ENCODE data around the gene GRID2.

GRID2 gene

DNA sequence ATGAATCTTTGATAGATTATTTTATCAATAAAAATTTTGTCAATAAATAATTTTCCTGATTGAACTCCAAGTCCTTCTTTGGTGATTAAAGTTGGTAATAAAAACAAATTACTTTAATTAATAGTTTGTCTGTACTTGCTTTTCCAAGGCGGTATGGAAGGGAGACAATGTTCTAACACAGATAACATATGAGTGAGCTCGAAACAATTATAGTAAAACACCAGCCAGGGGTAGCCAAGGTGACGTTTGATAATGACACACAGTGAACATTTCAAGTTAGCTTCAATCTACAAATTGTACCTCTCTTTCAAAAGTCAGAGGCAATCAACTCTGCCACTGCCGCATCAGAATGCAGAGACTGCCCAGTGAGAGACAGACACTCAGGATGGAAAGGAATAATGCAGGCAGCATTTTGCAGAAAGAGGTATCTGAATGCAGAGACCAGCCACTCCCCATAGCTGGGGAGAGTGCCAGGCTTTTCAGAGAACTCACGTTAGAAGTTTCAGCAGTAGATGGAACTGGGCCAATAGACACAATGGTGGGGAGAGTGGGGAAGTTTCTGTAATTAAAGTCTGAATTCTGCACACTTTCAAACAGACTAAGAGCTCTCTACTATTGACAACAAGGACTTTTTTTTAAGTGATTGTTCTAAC lies 1506.7 kb downstream of the GRID2 start:
- no peak for DNase-seq (ENCODE audit: insufficient read length, low spot score)
- TF ChIP-seq POLR2A (IDR thresholded peaks at IDR 0.05; ENCODE audit: low read depth, low read length) = no peak
- FAIRE-seq = no peak

DNA sequence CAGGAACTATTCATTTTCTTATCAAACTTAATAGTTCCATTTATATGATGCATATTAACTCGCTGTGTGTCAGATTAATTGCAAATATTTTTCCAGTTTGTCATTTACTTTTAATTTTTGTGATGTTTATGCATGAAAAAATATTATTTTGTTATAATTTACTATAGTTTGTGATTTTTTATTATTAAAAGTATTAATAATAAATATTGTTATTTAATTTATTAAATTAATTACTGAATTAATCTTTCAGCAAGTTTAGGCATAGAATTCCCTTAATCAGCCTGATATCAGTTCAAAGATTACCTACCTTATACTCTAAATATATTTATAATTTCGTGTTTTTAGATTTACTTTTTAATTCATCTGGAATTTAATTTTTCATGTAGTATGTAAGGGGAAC lies 1509.3 kb downstream of the GRID2 start:
- no peak for FAIRE-seq
- TF ChIP-seq POLR2A (IDR thresholded peaks at IDR 0.05; ENCODE audit: low read depth, low read length) = no peak

GRCh38 chr4:93814141-93814540 lies 1510.4 kb downstream of the GRID2 start:
- DNase-seq (ENCODE audit: insufficient read length, low spot score) (no peak), FAIRE-seq (no peak)
- no peak for TF ChIP-seq POLR2A (IDR thresholded peaks at IDR 0.05; ENCODE audit: low read depth, low read length)

More for the DNA sequence above, 1509.3 kb downstream of the GRID2 start:
- no peak for DNase-seq (ENCODE audit: insufficient read length, low spot score)

DNA sequence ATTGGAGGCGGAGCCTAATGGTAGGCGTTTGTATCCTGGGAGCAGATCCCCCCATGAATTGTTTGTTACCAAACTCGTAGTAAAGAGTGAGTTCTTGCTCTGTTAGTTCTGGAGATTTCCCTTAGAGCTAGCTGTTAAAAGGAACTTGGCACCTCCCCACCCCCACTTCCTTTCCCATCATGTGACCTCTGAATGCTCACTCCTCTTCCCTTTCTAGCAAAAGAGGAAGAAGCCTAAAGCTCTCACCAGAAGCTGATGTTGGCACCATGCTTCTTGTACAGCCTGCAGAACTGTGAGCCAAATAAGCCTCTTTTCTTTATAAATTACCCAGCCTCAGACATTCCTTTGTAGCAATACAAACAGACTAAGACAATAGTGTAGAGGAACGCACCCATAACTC lies 1511.0 kb downstream of the GRID2 start:
- DNase-seq (ENCODE audit: insufficient read length, low spot score) (no peak), FAIRE-seq (no peak)
- TF ChIP-seq POLR2A (IDR thresholded peaks at IDR 0.05; ENCODE audit: low read depth, low read length) = no peak
